Body of pancreas (tissue), 4 donors: Measurements from ENCODE around the gene PAX9. TPM values are rescaled to one million over a fixed set of nuclear protein-coding genes. Genes with fewer than 3 reads are reported as not detected.
A peak's percentile ranks its signal among the peaks of the same experiment; 100 is the strongest.

Experiments used
- ATAC-seq: fragments of 150-250 bp; one replicate; pipeline ENCODE4 v1.9.1; 2016
- DNase-seq, 4 donors: peaks; one replicate each; pipeline ENCODE4 v3.0.0-alpha.2; 2019
- H3K27ac ChIP-seq, 4 donors: fragments of 200-600 bp; sonication (generic); 1 replicate in 3 of 4; 2 replicates in 1 of 4; pipeline versions ENCODE4 v1.5.1 to v1.6.1; 2016 to 2019; ENCODE audit warnings: mild to moderate bottlenecking in 1 of 4, mixed read lengths in 1 of 4, moderate library complexity in 1 of 4
- H3K27me3 ChIP-seq, 2 donors: fragments of 200-600 bp; sonication (generic); one replicate each; pipeline ENCODE4 v1.6.0; 2016; ENCODE audit warnings: mild to moderate bottlenecking in 1 of 2
- H3K36me3 ChIP-seq, 2 donors: fragments of 200-600 bp; sonication (generic); replicated peaks in 1 of 2; 2 replicates each; pipeline ENCODE4 v1.5.1; 2016; ENCODE audit warnings: low read depth in 2 of 2; ENCODE audit not compliant: insufficient read depth in 1 of 2
- H3K4me1 ChIP-seq: fragments of 200-600 bp; sonication (generic); one replicate; pipeline ENCODE4 v1.6.0; 2016
- H3K4me3 ChIP-seq, 2 donors: fragments of 200-600 bp; sonication (generic); 1 replicate in 1 of 2; 2 replicates in 1 of 2; pipeline ENCODE4 v1.5.1; 2016 to 2019
- H3K9me3 ChIP-seq, 3 donors: fragments of 200-600 bp; sonication (generic); 1 replicate in 2 of 3; 2 replicates in 1 of 3; pipeline ENCODE4 v1.5.1; 2016
- POLR2A ChIP-seq, 3 donors: fragments of 450-650 bp; IDR thresholded peaks; one replicate each; pipeline ENCODE4 v1.6.1; 2016; ENCODE audit warnings: antibody characterized with exemption in 3 of 3, mild to moderate bottlenecking in 2 of 3
- WGBS, 2 donors: methylation state at CpG; one replicate each; pipeline ENCODE4 v1.1.5; 2017; 5-methylcytosine and 5-hydroxymethylcytosine counted together
- intact Hi-C: fragments of 100-400 bp; cut with DNase I; formaldehyde crosslinking; loops from one replicate; pipeline ENCODE4 v1.15.1; 2023
- total RNA-seq, 2 donors: library from RNA; depleted of rRNA; stranded (reverse); fragments of >200 nt; gene quantifications; one replicate each; pipeline ENCODE4 v1.1.0, GENCODE V29; 2016
- TF ChIP-seq, protein P1 (sequence below), 7 experiments: fragments of 450-650 bp in 4 of 7; fragments of 200-600 bp in 3 of 7; sonication (generic) in 3 of 7; IDR thresholded peaks; one replicate each; pipeline ENCODE4 v1.5.1; 2016 to 2019; ENCODE audit warnings: antibody characterized with exemption in 7 of 7

PAX9 gene
- total RNA-seq, 2 donors from 2014 or later = not detected

DNA sequence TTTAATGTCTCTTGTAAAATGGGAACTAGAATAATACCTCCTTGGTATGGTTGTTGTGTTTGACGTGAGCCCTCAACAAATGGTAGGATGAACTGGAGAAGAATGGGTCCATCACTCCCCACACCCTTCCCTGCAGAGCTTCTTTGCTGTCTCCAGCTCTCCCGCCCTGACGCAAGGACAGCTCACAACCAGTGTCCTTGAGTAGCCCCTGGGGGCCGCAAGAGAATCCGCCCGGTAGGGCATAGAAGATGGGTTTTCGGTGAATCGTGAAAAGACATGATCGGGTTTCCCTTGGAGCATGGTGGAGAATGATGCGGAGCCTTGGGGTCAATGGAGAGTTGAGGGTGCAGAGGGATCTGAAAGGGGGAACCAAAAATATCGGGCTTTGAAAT lies 6.1 kb upstream of the PAX9 start:
- H3K27me3 ChIP-seq = peaks cover 0 to 67% of the 10 kb centered on the region in 2 donors

DNA sequence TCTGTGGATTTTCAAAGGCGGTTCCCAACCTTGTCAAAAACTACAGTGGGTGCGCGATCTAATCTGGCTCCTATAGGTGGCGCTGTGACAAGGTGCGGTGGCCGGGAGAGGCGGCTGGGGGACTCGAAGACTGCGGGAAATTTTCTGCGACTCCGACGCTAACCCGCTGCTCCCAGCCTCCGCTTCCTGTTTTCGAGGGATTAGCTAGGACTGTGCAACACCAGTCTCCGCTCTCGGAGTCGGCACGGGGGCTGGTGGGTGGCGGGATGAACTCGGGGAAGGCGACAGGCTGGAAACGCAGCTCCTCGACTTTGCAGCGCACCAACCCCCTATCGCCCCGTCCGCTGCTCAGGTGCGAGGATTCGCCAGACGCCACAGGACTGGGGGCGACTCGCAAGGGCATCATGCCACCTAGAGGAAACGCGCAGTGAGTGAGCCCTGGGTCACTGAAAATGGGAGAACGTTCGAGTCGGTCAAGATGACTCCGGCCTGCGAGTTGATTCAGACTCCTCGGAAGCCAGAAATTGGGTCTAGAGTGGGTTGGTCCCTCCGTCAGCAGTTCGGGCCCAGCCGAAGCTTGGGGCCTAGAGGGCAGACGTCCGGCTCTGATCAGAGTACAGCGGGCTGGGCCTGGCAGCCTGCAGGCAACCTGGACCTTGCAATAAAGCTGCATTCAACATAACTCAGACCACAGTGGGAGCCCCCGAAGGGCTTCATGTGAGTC lies 5.5 kb upstream of the PAX9 start:
- no peak overlapping the region for H3K27ac ChIP-seq
- no peak overlapping the region for H3K4me3 ChIP-seq
- ATAC-seq = peak; percentile 36
- peaks cover 0 to 73% of the 10 kb centered on the region in 2 donors for H3K27me3 ChIP-seq
- DNase-seq = peak in 3 of 4 donors; percentile 20 to 44 (median 36)
- no peaks in the 10 kb centered on the region for H3K36me3 ChIP-seq
- peaks cover 36% of the 10 kb centered on the region for H3K4me1 ChIP-seq
- intact Hi-C loops = loop anchor here (10.0 kb wide), 1 partner anchor 499 kb away; no protein-coding TSS in a partner anchor
- TF ChIP-seq POLR2A (IDR thresholded peaks at IDR 0.05) = no peak
- TF ChIP-seq, protein P1, sequence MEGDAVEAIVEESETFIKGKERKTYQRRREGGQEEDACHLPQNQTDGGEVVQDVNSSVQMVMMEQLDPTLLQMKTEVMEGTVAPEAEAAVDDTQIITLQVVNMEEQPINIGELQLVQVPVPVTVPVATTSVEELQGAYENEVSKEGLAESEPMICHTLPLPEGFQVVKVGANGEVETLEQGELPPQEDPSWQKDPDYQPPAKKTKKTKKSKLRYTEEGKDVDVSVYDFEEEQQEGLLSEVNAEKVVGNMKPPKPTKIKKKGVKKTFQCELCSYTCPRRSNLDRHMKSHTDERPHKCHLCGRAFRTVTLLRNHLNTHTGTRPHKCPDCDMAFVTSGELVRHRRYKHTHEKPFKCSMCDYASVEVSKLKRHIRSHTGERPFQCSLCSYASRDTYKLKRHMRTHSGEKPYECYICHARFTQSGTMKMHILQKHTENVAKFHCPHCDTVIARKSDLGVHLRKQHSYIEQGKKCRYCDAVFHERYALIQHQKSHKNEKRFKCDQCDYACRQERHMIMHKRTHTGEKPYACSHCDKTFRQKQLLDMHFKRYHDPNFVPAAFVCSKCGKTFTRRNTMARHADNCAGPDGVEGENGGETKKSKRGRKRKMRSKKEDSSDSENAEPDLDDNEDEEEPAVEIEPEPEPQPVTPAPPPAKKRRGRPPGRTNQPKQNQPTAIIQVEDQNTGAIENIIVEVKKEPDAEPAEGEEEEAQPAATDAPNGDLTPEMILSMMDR (IDR thresholded peaks at IDR 0.05) = peak; percentile 23 to 59 (median 40)
- 5 to 10% methylated on average over 15 to 48 of the region's 48 CpGs for WGBS, 2 donors
- H3K9me3 ChIP-seq = no peaks in the 10 kb centered on the region

More for the DNA sequence above, 6.1 kb upstream of the PAX9 start:
- no peak overlapping the region for H3K4me3 ChIP-seq
- DNase-seq (no peak), ATAC-seq (no peak)
- intact Hi-C loops = loop anchor here (10.0 kb wide), 1 partner anchor 499 kb away; no protein-coding TSS in a partner anchor
- no peaks in the 10 kb centered on the region for H3K9me3 ChIP-seq
- H3K4me1 ChIP-seq = peaks cover 32% of the 10 kb centered on the region
- no peak overlapping the region for H3K27ac ChIP-seq
- H3K36me3 ChIP-seq = no peaks in the 10 kb centered on the region
- 10 to 11% methylated on average over 11 of the region's 11 CpGs for WGBS, 2 donors
- TF ChIP-seq POLR2A (IDR thresholded peaks at IDR 0.05) = no peak
- TF ChIP-seq, protein P1 (IDR thresholded peaks at IDR 0.05) = no peak

DNA sequence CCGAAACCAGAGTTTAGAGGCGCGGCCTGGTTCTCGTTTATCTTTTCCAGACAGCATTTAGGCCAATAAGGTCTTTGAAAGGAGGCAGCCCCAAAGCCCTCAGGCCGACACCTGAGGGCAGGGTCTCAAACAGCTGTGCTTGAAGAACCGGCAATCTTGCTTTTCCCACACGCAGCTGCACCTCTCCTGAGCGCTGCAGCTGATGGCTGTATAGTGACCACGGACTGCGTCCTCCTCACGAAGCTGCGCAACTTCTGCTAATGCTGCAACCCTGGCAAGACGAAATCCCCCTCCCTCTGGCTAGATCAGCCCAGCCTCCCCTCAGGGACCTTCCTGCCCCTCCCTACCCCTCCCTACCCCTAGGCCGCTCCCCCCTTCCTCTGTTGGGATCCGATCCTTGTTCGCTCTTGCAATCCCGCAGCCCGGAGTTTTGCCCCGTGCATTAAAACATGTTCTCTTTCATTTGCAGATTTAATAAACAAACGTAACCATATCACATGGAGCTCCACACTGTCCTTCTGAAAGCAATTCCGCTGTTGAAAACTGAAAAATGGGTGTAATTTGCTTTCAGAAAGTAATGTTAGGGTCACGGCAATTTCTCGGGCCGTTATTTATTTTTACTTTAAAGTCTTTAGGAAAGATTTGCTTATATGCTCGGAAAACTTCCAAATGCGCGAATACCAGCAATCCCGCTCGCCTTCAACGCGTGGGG lies 4.8 kb upstream of the PAX9 start:
- Histone ChIP-seq H3K27me3 (peaks cover 0 to 75% of the 10 kb centered on the region in 2 donors), H3K4me1 (peaks cover 43% of the 10 kb centered on the region), H3K27ac (no peak overlapping the region), H3K4me3 (no peak overlapping the region), H3K9me3 (no peaks in the 10 kb centered on the region), H3K36me3 (no peaks in the 10 kb centered on the region)
- ATAC-seq = no peak
- whole genome bisulfite sequencing, 2 donors = 7 to 9% methylated on average over 27 to 31 of the region's 31 CpGs
- intact Hi-C loops = loop anchor here (10.0 kb wide), 1 partner anchor 498 kb away; no protein-coding TSS in a partner anchor
- no peak for DNase-seq
- TF ChIP-seq POLR2A (IDR thresholded peaks at IDR 0.05) = no peak
- TF ChIP-seq, protein P1 (IDR thresholded peaks at IDR 0.05) = no peak

DNA sequence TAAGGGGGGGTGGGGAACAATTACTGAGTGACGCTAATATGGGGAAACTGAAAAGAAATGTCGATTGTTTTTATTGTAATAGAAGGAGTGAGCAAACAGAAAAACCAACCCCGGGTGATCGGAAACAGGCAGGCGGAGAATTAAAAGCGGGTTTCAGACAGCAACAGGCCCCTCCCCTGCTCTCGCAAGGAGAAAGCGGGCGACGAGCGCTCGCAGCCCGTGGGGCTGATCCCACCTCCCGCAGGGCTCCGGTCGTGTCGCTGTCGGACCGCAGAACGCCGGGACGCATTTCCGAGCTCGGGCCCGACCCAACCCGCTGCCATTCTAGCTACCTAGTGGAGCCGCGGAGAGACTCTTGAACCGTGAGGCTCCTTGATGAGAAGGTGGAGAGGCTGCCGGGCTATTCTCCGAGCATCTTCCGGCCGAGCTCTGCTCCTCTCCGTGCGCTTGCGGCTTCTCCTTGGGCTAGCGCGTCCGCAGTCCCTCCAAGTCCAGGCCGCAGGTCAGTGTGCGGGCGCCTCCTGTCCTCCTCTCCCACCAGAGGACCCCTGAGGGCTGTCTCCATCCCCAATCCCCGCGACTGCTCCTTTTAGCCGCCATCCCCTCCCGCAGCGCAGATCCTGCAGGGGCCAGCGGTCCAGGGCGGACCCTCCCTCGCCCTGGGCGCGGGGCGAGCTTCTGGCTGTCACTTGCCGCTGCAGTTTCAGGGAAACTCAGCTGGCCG lies 4.1 kb upstream of the PAX9 start:
- TF ChIP-seq, protein P1 (IDR thresholded peaks at IDR 0.05) = peak in 1 of 7 experiments; percentile 11
- no peak for TF ChIP-seq POLR2A (IDR thresholded peaks at IDR 0.05)
- peaks cover 50% of the 10 kb centered on the region for H3K4me1 ChIP-seq
- ATAC-seq (no peak), DNase-seq (peak in 3 of 4 donors; percentile 17 to 20 (median 20))
- intact Hi-C loops = loop anchor here (10.0 kb wide), 1 partner anchor 497 kb away; no protein-coding TSS in a partner anchor
- H3K9me3 ChIP-seq = no peaks in the 10 kb centered on the region
- WGBS, 2 donors = 2 to 3% methylated on average over 25 to 55 of the region's 55 CpGs
- H3K4me3 ChIP-seq = no peak overlapping the region
- no peak overlapping the region for H3K27ac ChIP-seq
- H3K36me3 ChIP-seq = no peaks in the 10 kb centered on the region
- peaks cover 0 to 75% of the 10 kb centered on the region in 2 donors for H3K27me3 ChIP-seq
